SU-DHL-6 (cell line): ENCODE data around the gene DAPK1.

ENCODE experiments used
- H2AFZ ChIP-seq: fragments of 200-600 bp; sonication (generic); 2 replicates; pipeline ENCODE4 v1.6.1; 2014; ENCODE audit warnings: low read depth, mild to moderate bottlenecking, moderate library complexity, mixed read lengths, antibody characterized with exemption, low read length; ENCODE audit not compliant: severe bottlenecking
- H3F3A ChIP-seq: fragments of 200-600 bp; shearing (Covaris generic); 2 replicates; pipeline ENCODE4 v1.6.0; 2016; ENCODE audit warnings: antibody characterized with exemption, mild to moderate bottlenecking; ENCODE audit not compliant: insufficient read depth
- H3K27ac ChIP-seq: fragments of 200-600 bp; sonication (generic); 2 replicates; pipeline ENCODE4 v1.5.1; 2016; ENCODE audit warnings: low read depth, mild to moderate bottlenecking, low read length, moderate library complexity, mixed read lengths
- H3K27me3 ChIP-seq: fragments of 200-600 bp; sonication (generic), shearing (Covaris generic); 2 replicates; pipeline ENCODE4 v1.6.0; 2014; ENCODE audit warnings: mild to moderate bottlenecking, low read length
- H3K36me3 ChIP-seq: fragments of 200-600 bp; sonication (generic); 2 replicates; pipeline ENCODE4 v1.6.1; 2014; ENCODE audit warnings: mild to moderate bottlenecking, low read length, mixed read lengths
- H3K4me2 ChIP-seq: fragments of 300-600, 200-600 bp; shearing (Covaris generic), sonication (generic); 2 replicates; pipeline ENCODE4 v1.6.0; 2014; ENCODE audit warnings: low read length, low read depth, mild to moderate bottlenecking; ENCODE audit not compliant: poor library complexity, severe bottlenecking
- H3K4me3 ChIP-seq: fragments of 200-600 bp; sonication (generic); 2 replicates; pipeline ENCODE4 v1.5.1; 2014; ENCODE audit warnings: antibody characterized with exemption, low read length, mild to moderate bottlenecking, mixed read lengths; ENCODE audit not compliant: insufficient read depth, poor library complexity, severe bottlenecking
- H3K79me2 ChIP-seq: fragments of 200-600 bp; sonication (generic); 2 replicates; pipeline ENCODE4 v1.6.1; 2014; ENCODE audit warnings: mild to moderate bottlenecking, low read length, moderate library complexity; ENCODE audit not compliant: insufficient read depth
- H3K9ac ChIP-seq: fragments of 200-600 bp; sonication (generic); 2 replicates; pipeline ENCODE4 v1.7.0; 2014; ENCODE audit warnings: mild to moderate bottlenecking, low read length
- H3K9me2 ChIP-seq: fragments of 200-600 bp; sonication (generic); replicated peaks from 2 replicates; pipeline ENCODE4 v1.6.1; 2014; ENCODE audit warnings: low read length; ENCODE audit not compliant: insufficient read depth
- H3K9me3 ChIP-seq: fragments of 200-600 bp; sonication (generic); 2 replicates; pipeline ENCODE4 v1.6.1; 2014; ENCODE audit warnings: low read length, mixed read lengths; ENCODE audit not compliant: insufficient read depth
- H4K20me1 ChIP-seq: fragments of 200-600 bp; sonication (generic); 2 replicates; pipeline ENCODE4 v1.6.1; 2014; ENCODE audit warnings: low read depth, mild to moderate bottlenecking, antibody characterized with exemption, low read length, moderate library complexity, mixed read lengths
- EZH2phosphoT487 ChIP-seq: fragments of 200-600 bp; sonication (generic), shearing (Covaris generic); conservative IDR thresholded peaks from 2 replicates; pipeline ENCODE4 v1.6.1; 2018; ENCODE audit warnings: mild to moderate bottlenecking, antibody characterized with exemption, low read length, moderate library complexity, mixed read lengths
- TF ChIP-seq, protein P1 (sequence below): fragments of 200-600 bp; sonication (generic); IDR thresholded peaks from one replicate; pipeline ENCODE4 v1.5.1; 2017; ENCODE audit warnings: antibody characterized with exemption, mild to moderate bottlenecking, low read length, moderate library complexity; ENCODE audit not compliant: insufficient read depth, poor library complexity, severe bottlenecking

Gene DAPK1

DNA sequence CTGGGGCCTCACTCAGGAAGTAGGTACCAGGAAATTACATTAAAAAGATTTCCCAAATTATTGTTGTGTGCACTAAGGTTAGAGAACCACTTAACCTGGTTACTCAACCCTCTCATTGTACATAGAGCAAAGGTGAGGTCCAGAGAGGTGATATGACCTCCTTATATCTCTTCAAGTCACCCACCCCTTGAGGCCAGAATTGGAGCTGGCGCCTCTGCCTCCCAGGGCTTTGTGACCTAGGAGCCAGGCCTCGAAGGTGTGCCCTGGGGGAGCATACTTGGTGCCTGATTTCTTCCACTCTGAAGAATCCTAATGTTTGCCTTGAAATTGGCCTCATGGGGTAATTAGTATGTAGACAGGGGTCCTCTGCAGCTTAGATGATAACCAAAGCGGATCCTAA is 133.2 kb downstream of the DAPK1 start:
- Histone ChIP-seq H3K36me3 (no peaks in the 10 kb centered on the region), H3K79me2 (no peaks in the 10 kb centered on the region), H3F3A (no peaks in the 10 kb centered on the region), H3K9me2 (no peaks in the 10 kb centered on the region), H3K9ac (no peak overlapping the region), H3K4me2 (no peak overlapping the region), H2AFZ (no peak overlapping the region), H3K27ac (no peak overlapping the region), H3K4me3 (no peak overlapping the region), H4K20me1 (no peaks in the 10 kb centered on the region), H3K9me3 (no peaks in the 10 kb centered on the region), H3K27me3 (no peaks in the 10 kb centered on the region)
- no peak for TF ChIP-seq EZH2phosphoT487
- TF ChIP-seq, protein P1, sequence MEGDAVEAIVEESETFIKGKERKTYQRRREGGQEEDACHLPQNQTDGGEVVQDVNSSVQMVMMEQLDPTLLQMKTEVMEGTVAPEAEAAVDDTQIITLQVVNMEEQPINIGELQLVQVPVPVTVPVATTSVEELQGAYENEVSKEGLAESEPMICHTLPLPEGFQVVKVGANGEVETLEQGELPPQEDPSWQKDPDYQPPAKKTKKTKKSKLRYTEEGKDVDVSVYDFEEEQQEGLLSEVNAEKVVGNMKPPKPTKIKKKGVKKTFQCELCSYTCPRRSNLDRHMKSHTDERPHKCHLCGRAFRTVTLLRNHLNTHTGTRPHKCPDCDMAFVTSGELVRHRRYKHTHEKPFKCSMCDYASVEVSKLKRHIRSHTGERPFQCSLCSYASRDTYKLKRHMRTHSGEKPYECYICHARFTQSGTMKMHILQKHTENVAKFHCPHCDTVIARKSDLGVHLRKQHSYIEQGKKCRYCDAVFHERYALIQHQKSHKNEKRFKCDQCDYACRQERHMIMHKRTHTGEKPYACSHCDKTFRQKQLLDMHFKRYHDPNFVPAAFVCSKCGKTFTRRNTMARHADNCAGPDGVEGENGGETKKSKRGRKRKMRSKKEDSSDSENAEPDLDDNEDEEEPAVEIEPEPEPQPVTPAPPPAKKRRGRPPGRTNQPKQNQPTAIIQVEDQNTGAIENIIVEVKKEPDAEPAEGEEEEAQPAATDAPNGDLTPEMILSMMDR: no peak

DNA sequence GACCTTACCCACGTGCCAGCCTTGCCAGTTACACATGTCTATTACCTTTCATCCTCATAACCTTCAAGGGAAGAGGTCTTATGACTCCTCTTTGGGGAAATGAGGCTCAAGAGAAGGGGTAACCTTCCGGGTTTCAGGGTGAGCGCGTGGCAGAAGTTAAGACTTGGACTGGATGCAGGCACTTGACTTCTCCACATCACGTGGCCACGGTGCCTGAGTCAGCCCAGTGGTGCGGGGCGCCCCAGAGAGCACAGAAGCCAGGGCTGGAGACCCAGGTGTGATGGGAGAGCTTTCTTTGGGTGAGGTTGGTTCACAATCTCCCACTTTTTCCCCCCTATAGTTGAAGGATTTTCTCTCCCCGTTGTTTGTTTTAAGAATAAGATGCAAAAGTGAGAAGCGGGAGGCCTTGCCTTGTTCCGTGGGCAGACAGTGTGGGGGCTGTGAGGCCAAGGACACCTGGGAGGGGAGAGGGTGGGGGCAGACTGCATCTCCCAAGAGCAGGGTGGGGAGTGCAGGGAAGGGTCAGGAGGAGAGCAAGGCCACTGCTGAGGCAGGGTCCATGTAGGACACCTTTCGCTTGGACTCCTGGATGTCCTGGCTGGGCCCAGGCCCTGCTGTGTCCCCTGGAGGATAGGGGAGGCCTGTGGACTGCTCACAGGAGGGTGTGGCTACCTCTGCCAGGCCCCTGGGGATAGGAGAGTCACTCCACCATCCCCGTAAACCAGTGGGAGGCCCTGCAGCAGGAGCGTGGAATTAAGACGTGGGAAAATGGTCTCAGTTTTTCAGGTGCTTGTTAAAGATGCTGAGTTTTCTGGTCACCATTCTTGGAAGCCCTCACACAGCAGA is 138.2 kb downstream of the DAPK1 start:
- Histone ChIP-seq H3K4me2 (no peak overlapping the region), H3K36me3 (no peaks in the 10 kb centered on the region), H4K20me1 (no peaks in the 10 kb centered on the region), H3K79me2 (no peaks in the 10 kb centered on the region), H3K9me3 (no peaks in the 10 kb centered on the region), H3K27me3 (no peaks in the 10 kb centered on the region), H3K27ac (no peak overlapping the region), H3K9me2 (no peaks in the 10 kb centered on the region), H3K4me3 (no peak overlapping the region), H3F3A (no peaks in the 10 kb centered on the region), H2AFZ (no peak overlapping the region), H3K9ac (no peak overlapping the region)
- TF ChIP-seq, protein P1: no peak
- TF ChIP-seq EZH2phosphoT487: no peak

DNA sequence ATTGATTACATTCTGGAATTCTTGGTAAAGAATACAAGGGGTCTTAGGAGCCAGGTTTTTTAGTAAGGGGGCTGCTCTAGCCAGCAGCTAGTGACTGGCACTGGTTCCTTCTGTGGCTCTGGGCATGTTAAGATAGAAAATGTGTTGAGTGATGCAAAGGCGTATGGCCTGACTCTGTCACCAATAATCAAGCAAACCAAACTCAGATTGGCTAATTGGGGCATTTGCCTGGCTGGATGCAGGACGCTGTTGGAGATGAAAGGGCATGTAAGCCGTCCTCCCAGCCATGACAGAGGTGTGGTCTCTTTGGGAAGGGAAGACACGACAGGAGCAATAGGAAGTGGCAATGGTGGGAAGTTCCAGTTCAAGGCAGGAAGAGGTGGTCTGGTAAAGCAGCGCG is 140.6 kb downstream of the DAPK1 start:
- no peak overlapping the region for H3K9ac ChIP-seq
- no peaks in the 10 kb centered on the region for H3F3A ChIP-seq
- no peaks in the 10 kb centered on the region for H3K9me3 ChIP-seq
- H3K4me3 ChIP-seq: no peak overlapping the region
- H3K9me2 ChIP-seq: no peaks in the 10 kb centered on the region
- H3K4me2 ChIP-seq: no peak overlapping the region
- H3K36me3 ChIP-seq: no peaks in the 10 kb centered on the region
- H4K20me1 ChIP-seq: no peaks in the 10 kb centered on the region
- H3K79me2 ChIP-seq: no peaks in the 10 kb centered on the region
- H3K27me3 ChIP-seq: no peaks in the 10 kb centered on the region
- H3K27ac ChIP-seq: no peak overlapping the region
- TF ChIP-seq EZH2phosphoT487: no peak
- TF ChIP-seq, protein P1: no peak
- H2AFZ ChIP-seq: no peak overlapping the region
